ENCODE data around the gene LRP3.
"Not testable (repeated sequence)": the region's sequence is repeated elsewhere in the genome, so short reads cannot be mapped to it uniquely, and the experiment has no call there.

LRP3 gene

GRCh38 chr19:33150852-33151518 lies 43.1 kb upstream of the LRP3 start:
- no peak for DNase-seq (ENCODE audit: low read depth in 1 of 2, low spot score in 1 of 2)
- no peak for TF ChIP-seq GABPA (IDR thresholded peaks at IDR 0.05; ENCODE audit: low read depth)
- TF ChIP-seq SPI1 (IDR thresholded peaks at IDR 0.05; ENCODE audit: borderline replicate concordance, low read depth): no peak
- TF ChIP-seq REST (IDR thresholded peaks at IDR 0.05; ENCODE audit: insufficient replicate concordance, low read depth): no peak
- no peak for TF ChIP-seq POLR2AphosphoS5 (IDR thresholded peaks at IDR 0.05; ENCODE audit: low read depth)
- no peak for TF ChIP-seq CTCF (IDR thresholded peaks at IDR 0.05; ENCODE audit: insufficient read depth, low read length)
- H3K27me3 ChIP-seq (ENCODE audit: insufficient read depth, poor library complexity, severe bottlenecking): no peaks in the 10 kb centered on the region
- no peak overlapping the region for H3K4me3 ChIP-seq (replicated peaks; ENCODE audit: insufficient read depth, low read length)
- H3K27ac ChIP-seq (replicated peaks): no peak overlapping the region

GRCh38 chr19:33152176-33152575 lies 42.0 kb upstream of the LRP3 start:
- TF ChIP-seq GABPA (IDR thresholded peaks at IDR 0.05; ENCODE audit: low read depth) (no peak), SPI1 (IDR thresholded peaks at IDR 0.05; ENCODE audit: borderline replicate concordance, low read depth) (no peak), POLR2AphosphoS5 (IDR thresholded peaks at IDR 0.05; ENCODE audit: low read depth) (no peak), REST (IDR thresholded peaks at IDR 0.05; ENCODE audit: insufficient replicate concordance, low read depth) (no peak), CTCF (IDR thresholded peaks at IDR 0.05; ENCODE audit: insufficient read depth, low read length) (no peak)
- DNase-seq (ENCODE audit: low read depth in 1 of 2, low spot score in 1 of 2): peak; percentile 54 to 60
- Histone ChIP-seq H3K4me3 (replicated peaks; ENCODE audit: insufficient read depth, low read length) (no peak overlapping the region), H3K27me3 (ENCODE audit: insufficient read depth, poor library complexity, severe bottlenecking) (no peaks in the 10 kb centered on the region), H3K27ac (replicated peaks) (peak overlapping the region; percentile 60)

- peak overlapping the region; percentile 60 for H3K27ac ChIP-seq (replicated peaks)
- not testable (repeated sequence) for H3K27me3 ChIP-seq (ENCODE audit: insufficient read depth, poor library complexity, severe bottlenecking); DNase-seq (ENCODE audit: low read depth in 1 of 2, low spot score in 1 of 2); H3K4me3 ChIP-seq (replicated peaks; ENCODE audit: insufficient read depth, low read length)
Observed at GRCh38 chr19:33152625-33153024, 41.5 kb upstream of the LRP3 start.

GRCh38 chr19:33154313-33154712 lies 39.8 kb upstream of the LRP3 start:
- H3K27me3 ChIP-seq (ENCODE audit: insufficient read depth, poor library complexity, severe bottlenecking); H3K27ac ChIP-seq (replicated peaks); H3K4me3 ChIP-seq (replicated peaks; ENCODE audit: insufficient read depth, low read length); DNase-seq (ENCODE audit: low read depth in 1 of 2, low spot score in 1 of 2): not testable (repeated sequence)

- no peak for TF ChIP-seq CTCF (IDR thresholded peaks at IDR 0.05; ENCODE audit: insufficient read depth, low read length)
- TF ChIP-seq GABPA (IDR thresholded peaks at IDR 0.05; ENCODE audit: low read depth): no peak
- TF ChIP-seq SPI1 (IDR thresholded peaks at IDR 0.05; ENCODE audit: borderline replicate concordance, low read depth): no peak
- TF ChIP-seq REST (IDR thresholded peaks at IDR 0.05; ENCODE audit: insufficient replicate concordance, low read depth): no peak
- no peak for TF ChIP-seq POLR2AphosphoS5 (IDR thresholded peaks at IDR 0.05; ENCODE audit: low read depth)
- H3K27ac ChIP-seq (replicated peaks): no peak overlapping the region
- DNase-seq (ENCODE audit: low read depth in 1 of 2, low spot score in 1 of 2): peak; percentile 33 to 51
- no peak overlapping the region for H3K4me3 ChIP-seq (replicated peaks; ENCODE audit: insufficient read depth, low read length)
- H3K27me3 ChIP-seq (ENCODE audit: insufficient read depth, poor library complexity, severe bottlenecking): no peaks in the 10 kb centered on the region
Observed at GRCh38 chr19:33156334-33156733, 37.8 kb upstream of the LRP3 start.

Data from HL-60 (cell line).